PC-3 (cell line): ENCODE results near the gene CENPH.

Experiments used
- EZH2 ChIP-seq: fragments of 300-600 bp; sonication (generic); IDR thresholded peaks from one replicate; pipeline ENCODE4 v1.6.1; 2017; ENCODE audit warnings: antibody characterized with exemption, mild to moderate bottlenecking, low read length; ENCODE audit not compliant: unreplicated experiment
- EZH2phosphoT487 ChIP-seq: fragments of 300-600 bp; sonication (generic); IDR thresholded peaks from 2 replicates; pipeline ENCODE4 v1.6.1; 2018; ENCODE audit warnings: mild to moderate bottlenecking, antibody characterized with exemption, low read length, borderline replicate concordance
- TF ChIP-seq, protein P1 (sequence below): fragments of 300-600 bp; sonication (generic); conservative IDR thresholded peaks from 2 replicates; pipeline ENCODE4 v1.5.1; 2017; ENCODE audit warnings: antibody characterized with exemption, low read depth, mild to moderate bottlenecking, low read length

- TF ChIP-seq EZH2phosphoT487 (no peak), EZH2 (no peak)
- TF ChIP-seq, protein P1, sequence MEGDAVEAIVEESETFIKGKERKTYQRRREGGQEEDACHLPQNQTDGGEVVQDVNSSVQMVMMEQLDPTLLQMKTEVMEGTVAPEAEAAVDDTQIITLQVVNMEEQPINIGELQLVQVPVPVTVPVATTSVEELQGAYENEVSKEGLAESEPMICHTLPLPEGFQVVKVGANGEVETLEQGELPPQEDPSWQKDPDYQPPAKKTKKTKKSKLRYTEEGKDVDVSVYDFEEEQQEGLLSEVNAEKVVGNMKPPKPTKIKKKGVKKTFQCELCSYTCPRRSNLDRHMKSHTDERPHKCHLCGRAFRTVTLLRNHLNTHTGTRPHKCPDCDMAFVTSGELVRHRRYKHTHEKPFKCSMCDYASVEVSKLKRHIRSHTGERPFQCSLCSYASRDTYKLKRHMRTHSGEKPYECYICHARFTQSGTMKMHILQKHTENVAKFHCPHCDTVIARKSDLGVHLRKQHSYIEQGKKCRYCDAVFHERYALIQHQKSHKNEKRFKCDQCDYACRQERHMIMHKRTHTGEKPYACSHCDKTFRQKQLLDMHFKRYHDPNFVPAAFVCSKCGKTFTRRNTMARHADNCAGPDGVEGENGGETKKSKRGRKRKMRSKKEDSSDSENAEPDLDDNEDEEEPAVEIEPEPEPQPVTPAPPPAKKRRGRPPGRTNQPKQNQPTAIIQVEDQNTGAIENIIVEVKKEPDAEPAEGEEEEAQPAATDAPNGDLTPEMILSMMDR = no peak
These were observed 27.7 kb downstream of the CENPH start for GRCh38 chr5:69217151-69217511.
